Left lung (tissue), 14 donors: ENCODE results near the gene FERMT2. TPM values are rescaled to one million over a fixed set of nuclear protein-coding genes. Genes with fewer than 3 reads are reported as not detected.
A peak's percentile ranks its signal among the peaks of the same experiment; 100 is the strongest.

Source experiments
- ATAC-seq: fragments of 200-7000 bp; cut with Tn5 transposase; one replicate; pipeline ENCODE4 v1.9.1; 2020; ENCODE audit warnings: moderate library complexity
- DNase-seq, 4 donors: peaks; one replicate each; pipeline ENCODE4 v3.0.0-alpha.2; 2013 to 2020
- H3K27ac ChIP-seq, 2 donors: fragments of 200-600 bp; sonication (generic) in 1 of 2; one replicate each; pipeline versions ENCODE4 v1.5.0 to v1.8.0; 2020 to 2021
- H3K27me3 ChIP-seq, 2 donors: fragments of 200-600 bp; sonication (generic) in 1 of 2; one replicate each; pipeline versions ENCODE4 v1.5.0 to v1.8.0; 2020 to 2021
- H3K36me3 ChIP-seq, 2 donors: fragments of 200-600 bp; sonication (generic) in 1 of 2; one replicate each; pipeline versions ENCODE4 v1.5.0 to v1.8.0; 2020 to 2021
- H3K4me1 ChIP-seq, 2 donors: fragments of 200-600 bp; one replicate each; pipeline ENCODE4 v1.8.0; 2021
- H3K4me3 ChIP-seq, 2 donors: fragments of 200-600 bp; sonication (generic) in 1 of 2; one replicate each; pipeline versions ENCODE4 v1.5.0 to v1.8.0; 2020 to 2021; ENCODE audit warnings: mild to moderate bottlenecking in 1 of 2
- H3K9me3 ChIP-seq, 2 donors: fragments of 200-600 bp; sonication (generic) in 1 of 2; one replicate each; pipeline versions ENCODE4 v1.5.0 to v1.8.0; 2020 to 2021
- intact Hi-C, 2 donors: fragments of 100-400 bp; cut with DNase I; formaldehyde crosslinking; loops; one replicate each; pipeline versions ENCODE4 v1.11.2 to v1.14.2; 2022
- long read RNA-seq, 12 donors: library from polyadenylated mRNA in 2 of 12; unstranded in 2 of 12; transcript quantifications; one replicate each; pipeline ENCODE4 v2.0.0 and lab custom pipeline, GENCODE V29; 2019 to 2026
- polyA plus RNA-seq, 6 donors: library from polyadenylated mRNA; unstranded; fragments of 120-200 nt; gene quantifications; one replicate each; pipeline ENCODE4 v1.2.1, GENCODE V29; 2013; ENCODE audit not compliant: insufficient read length in 6 of 6
- total RNA-seq, 2 donors: library from RNA; stranded (reverse); fragmentation: NEBNext Ultra II Directional; extraction: Animal tissue kit (Norgen Biotek cat#: 25700); gene quantifications; one replicate each; pipeline ENCODE4 v1.2.1, GENCODE V29; 2021
- TF ChIP-seq, protein P1 (sequence below), 2 donors: fragments of 200-600 bp; sonication (generic) in 1 of 2; IDR thresholded peaks; one replicate each; pipeline versions ENCODE4 v1.5.0 to v1.8.0; 2021; ENCODE audit warnings: antibody characterized with exemption in 2 of 2
- donor health status: DM: no; HTN: yes; CAD: no.
- donor health status: DM: no; HTN: no; CAD: no.

FERMT2 gene, protein sequence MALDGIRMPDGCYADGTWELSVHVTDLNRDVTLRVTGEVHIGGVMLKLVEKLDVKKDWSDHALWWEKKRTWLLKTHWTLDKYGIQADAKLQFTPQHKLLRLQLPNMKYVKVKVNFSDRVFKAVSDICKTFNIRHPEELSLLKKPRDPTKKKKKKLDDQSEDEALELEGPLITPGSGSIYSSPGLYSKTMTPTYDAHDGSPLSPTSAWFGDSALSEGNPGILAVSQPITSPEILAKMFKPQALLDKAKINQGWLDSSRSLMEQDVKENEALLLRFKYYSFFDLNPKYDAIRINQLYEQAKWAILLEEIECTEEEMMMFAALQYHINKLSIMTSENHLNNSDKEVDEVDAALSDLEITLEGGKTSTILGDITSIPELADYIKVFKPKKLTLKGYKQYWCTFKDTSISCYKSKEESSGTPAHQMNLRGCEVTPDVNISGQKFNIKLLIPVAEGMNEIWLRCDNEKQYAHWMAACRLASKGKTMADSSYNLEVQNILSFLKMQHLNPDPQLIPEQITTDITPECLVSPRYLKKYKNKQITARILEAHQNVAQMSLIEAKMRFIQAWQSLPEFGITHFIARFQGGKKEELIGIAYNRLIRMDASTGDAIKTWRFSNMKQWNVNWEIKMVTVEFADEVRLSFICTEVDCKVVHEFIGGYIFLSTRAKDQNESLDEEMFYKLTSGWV
- total RNA-seq (10 to 100 TPM; 93.4 to 98.8 TPM), polyA plus RNA-seq (100 to 1,000 TPM; 124 to 148 (median 132) TPM)
- long read RNA-seq, donor 1, transcript FERMT2-201 (15 exons, 3,338 nt): major isoform, 5 of 41 reads
- long read RNA-seq, donor 1, partial matches to known transcripts: 33 of 41 reads
- long read RNA-seq, donor 1, other reads (novel, unspliced or antisense): 0 of 41 reads
- long read RNA-seq, donor 2, transcript FERMT2-201 (15 exons, 3,338 nt): major isoform, 5 of 38 reads
- long read RNA-seq, donor 2, partial matches to known transcripts: 32 of 38 reads
- long read RNA-seq, donor 2, other reads (novel, unspliced or antisense): 0 of 38 reads
- long read RNA-seq, donor 3, transcript FERMT2-201 (15 exons, 3,338 nt): major isoform, 12 of 24 reads
- long read RNA-seq, donor 3, partial matches to known transcripts: 11 of 24 reads
- long read RNA-seq, donor 3, other reads (novel, unspliced or antisense): 0 of 24 reads
- long read RNA-seq, donor 4, partial matches to known transcripts: 27 of 28 reads
- long read RNA-seq, donor 4, other reads (novel, unspliced or antisense): 0 of 28 reads
- long read RNA-seq, donor 5, partial matches to known transcripts: 12 of 13 reads
- long read RNA-seq, donor 5, other reads (novel, unspliced or antisense): 0 of 13 reads
- long read RNA-seq, donor 6, transcript FERMT2-201 (15 exons, 3,338 nt): major isoform, 11 of 28 reads
- long read RNA-seq, donor 6, partial matches to known transcripts: 16 of 28 reads
- long read RNA-seq, donor 6, other reads (novel, unspliced or antisense): 0 of 28 reads
- long read RNA-seq, donor 7, transcript FERMT2-201 (15 exons, 3,338 nt): major isoform, 5 of 7 reads
- long read RNA-seq, donor 7, partial matches to known transcripts: 0 of 7 reads
- long read RNA-seq, donor 7, other reads (novel, unspliced or antisense): 0 of 7 reads
- long read RNA-seq, donor 8, transcript FERMT2-201 (15 exons, 3,338 nt): major isoform, 8 of 24 reads
- long read RNA-seq, donor 8, partial matches to known transcripts: 15 of 24 reads
- long read RNA-seq, donor 8, other reads (novel, unspliced or antisense): 0 of 24 reads
- long read RNA-seq, donor 9: 0 reads
- long read RNA-seq, donor 10, partial matches to known transcripts: 31 of 31 reads
- long read RNA-seq, donor 10, other reads (novel, unspliced or antisense): 0 of 31 reads
- long read RNA-seq, donor 11, partial matches to known transcripts: 17 of 25 reads
- long read RNA-seq, donor 11, other reads (novel, unspliced or antisense): 0 of 25 reads
- long read RNA-seq, donor 12, transcript FERMT2-201 (15 exons, 3,338 nt): major isoform, 5 of 18 reads
- long read RNA-seq, donor 12, partial matches to known transcripts: 12 of 18 reads
- long read RNA-seq, donor 12, other reads (novel, unspliced or antisense): 0 of 18 reads

DNA sequence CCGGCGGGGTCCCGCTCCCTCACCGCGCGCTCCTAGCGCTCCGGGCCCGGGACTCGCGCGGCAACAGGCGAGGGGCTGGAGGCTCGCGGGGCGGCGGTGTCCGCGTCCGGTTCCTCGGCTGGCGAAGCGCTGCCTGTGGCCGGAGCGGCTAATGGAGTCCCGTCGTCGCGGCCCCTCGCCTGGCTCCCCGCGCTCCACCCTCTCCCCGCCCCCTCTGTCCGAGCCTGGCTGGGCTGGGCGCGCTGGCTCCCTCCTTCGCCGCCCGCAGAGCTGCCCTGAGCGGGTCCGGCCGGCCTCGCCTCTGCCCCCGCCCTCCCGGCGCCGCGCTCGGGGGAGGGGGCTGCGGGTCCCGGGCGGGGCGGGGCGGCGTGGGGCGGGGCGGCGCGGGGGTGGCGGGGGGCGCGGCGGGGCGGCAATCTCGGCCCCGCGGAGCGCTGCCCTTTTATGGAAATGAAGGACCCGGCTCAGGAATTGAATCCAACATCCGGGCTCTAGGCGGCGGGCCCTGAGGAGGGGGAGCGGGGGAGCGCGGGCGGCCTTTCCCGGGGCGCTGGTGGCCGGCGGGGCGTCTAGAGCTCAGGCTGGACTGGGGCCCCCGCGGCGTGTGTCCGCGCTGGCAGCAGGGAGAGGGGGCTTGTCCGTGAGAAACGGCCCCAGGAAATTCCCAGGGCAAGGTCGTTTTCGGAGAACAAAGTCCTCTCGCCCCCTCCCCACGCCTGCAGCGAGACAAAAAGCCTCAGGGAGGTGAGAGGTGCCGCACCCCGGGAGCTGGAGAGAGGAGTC is at the start of gene FERMT2:
TSS of gene FERMT2 (minus strand) at position 153 of the 783 bp plus-strand sequence. CDS start 482 bp downstream, outside the sequence.
- Histone ChIP-seq H3K27ac (peak within 1 kb of the TSS; percentile 92 to 99), H3K9me3 (no peaks in the 10 kb centered on the region), H3K27me3 (peaks cover 0 to 62% of the 10 kb centered on the region in 2 donors), H3K4me3 (peak within 1 kb of the TSS; percentile 71 to 91), H3K4me1 (peaks cover 12 to 34% of the 10 kb centered on the region in 2 donors), H3K36me3 (peaks cover 0 to 6% of the 10 kb centered on the region in 2 donors)
- intact Hi-C loops: no loop called here
- DNase-seq: peak; percentile 86 to 95 (median 93)
- TF ChIP-seq, protein P1, sequence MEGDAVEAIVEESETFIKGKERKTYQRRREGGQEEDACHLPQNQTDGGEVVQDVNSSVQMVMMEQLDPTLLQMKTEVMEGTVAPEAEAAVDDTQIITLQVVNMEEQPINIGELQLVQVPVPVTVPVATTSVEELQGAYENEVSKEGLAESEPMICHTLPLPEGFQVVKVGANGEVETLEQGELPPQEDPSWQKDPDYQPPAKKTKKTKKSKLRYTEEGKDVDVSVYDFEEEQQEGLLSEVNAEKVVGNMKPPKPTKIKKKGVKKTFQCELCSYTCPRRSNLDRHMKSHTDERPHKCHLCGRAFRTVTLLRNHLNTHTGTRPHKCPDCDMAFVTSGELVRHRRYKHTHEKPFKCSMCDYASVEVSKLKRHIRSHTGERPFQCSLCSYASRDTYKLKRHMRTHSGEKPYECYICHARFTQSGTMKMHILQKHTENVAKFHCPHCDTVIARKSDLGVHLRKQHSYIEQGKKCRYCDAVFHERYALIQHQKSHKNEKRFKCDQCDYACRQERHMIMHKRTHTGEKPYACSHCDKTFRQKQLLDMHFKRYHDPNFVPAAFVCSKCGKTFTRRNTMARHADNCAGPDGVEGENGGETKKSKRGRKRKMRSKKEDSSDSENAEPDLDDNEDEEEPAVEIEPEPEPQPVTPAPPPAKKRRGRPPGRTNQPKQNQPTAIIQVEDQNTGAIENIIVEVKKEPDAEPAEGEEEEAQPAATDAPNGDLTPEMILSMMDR (IDR thresholded peaks at IDR 0.05): no peak
- peak; percentile 90 for ATAC-seq

DNA sequence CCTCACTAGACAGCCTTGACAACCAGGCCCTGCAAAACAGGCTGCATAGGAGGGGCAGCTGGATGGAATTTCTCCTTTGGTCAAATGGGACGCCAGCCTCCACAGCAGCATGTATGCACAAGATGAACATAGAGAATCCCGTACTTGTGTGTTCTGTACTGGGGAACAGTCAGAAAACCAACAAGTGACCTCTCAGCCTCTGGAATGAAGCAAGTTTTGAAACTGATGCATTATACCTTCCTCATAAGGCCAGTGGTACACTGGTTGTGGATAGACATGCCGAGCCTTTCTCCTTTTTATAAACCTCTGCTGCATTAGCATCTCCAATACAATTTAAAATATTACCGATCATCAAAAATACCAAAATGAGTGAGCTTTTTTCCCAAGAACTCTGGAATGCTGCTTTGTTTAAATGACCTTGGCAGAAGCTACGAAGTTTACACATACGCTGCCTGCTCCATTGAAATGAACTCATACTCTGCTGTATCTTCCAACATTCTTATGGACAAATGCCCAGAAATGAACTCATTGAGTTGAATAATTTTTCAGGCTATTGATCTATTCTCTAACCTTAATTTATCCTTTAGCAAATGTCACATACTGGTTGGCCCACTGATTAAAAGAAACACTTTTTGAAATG is 47.6 kb upstream of the FERMT2 start:
- Histone ChIP-seq H3K4me1 (no peaks in the 10 kb centered on the region), H3K27me3 (no peaks in the 10 kb centered on the region), H3K36me3 (no peaks in the 10 kb centered on the region), H3K4me3 (no peak overlapping the region), H3K27ac (peak overlapping the region in 1 of 2 donors; percentile 3), H3K9me3 (no peaks in the 10 kb centered on the region)
- peak in 2 of 4 donors; percentile 78 to 80 for DNase-seq
- peak; percentile 47 for ATAC-seq
- intact Hi-C loops: no loop called here
- TF ChIP-seq, protein P1 (IDR thresholded peaks at IDR 0.05): no peak

DNA sequence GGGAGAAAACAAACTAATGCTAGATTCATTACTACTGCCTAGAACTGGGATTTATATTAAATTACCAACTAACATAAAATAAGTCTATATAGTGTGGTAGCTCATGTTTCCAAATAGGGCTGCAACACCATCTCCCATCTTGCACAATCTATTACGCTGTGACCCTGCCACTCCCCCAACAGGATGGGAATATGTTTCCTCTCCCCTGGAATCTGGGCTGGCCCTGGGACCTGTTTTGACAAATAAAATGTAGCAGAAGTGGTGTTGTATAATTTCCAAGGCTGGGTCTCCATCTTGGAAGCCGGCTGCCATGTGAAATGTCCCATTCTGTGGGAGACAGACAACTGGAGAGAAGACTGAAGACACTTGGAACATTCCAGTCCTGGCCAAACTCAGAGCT is 45.6 kb upstream of the FERMT2 start:
- Histone ChIP-seq H3K9me3 (no peaks in the 10 kb centered on the region), H3K27ac (no peak overlapping the region), H3K27me3 (no peaks in the 10 kb centered on the region), H3K36me3 (no peaks in the 10 kb centered on the region), H3K4me3 (no peak overlapping the region), H3K4me1 (no peaks in the 10 kb centered on the region)
- intact Hi-C loops: no loop called here
- TF ChIP-seq, protein P1 (IDR thresholded peaks at IDR 0.05): no peak
- DNase-seq (no peak), ATAC-seq (no peak)
